Forelimb muscle (tissue), 1 donor: ENCODE results near the gene DCBLD1. TPM values are rescaled to one million over a fixed set of nuclear protein-coding genes. Genes with fewer than 3 reads are reported as not detected.

Experiments
- DNase-seq: peaks from one replicate; pipeline ENCODE4 v3.0.0-alpha.2; 2013; ENCODE audit warnings: low read depth
- polyA plus RNA-seq: library from polyadenylated mRNA; unstranded; fragments of 120-200 nt; gene quantifications from one replicate; pipeline ENCODE4 v1.2.1, GENCODE V29; 2013; ENCODE audit not compliant: insufficient read length

The DCBLD1 gene
- polyA plus RNA-seq, 1 donor = 7.5 TPM

DNA sequence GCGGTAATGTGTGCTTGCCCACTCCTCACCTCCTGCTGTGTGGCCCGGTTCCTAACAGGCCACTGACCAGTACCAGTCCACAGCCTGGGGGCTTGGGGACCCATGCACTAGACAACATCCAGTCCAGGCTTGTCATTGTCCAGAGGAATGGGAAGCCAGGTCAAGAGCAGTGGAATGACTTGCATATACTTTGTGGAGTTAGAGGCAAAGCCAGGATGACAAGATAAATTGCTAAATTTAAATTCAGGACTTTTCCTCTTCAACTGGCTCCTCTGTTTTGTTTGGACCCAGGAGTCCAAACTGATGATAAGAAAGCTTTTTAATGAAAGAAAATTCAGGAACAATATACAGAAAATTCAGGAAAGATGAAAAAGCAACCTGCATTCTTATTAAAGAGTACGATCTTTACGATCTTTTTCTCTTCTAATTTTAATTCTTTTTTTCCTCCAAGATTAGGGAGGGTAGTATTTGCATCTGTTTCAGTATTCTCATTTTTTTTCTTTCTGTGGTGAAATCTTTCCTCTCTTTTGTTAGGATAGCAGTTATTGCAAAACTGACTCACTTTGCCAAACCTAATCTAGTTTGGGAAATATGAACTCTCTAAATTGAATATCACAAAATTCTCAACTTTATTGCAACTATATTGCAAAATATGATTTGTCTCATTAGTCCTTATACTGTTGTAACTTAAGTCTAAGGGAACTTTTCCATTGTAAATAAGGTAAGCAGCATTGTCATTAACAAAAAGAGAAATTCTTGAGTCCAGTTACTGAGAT is 48.2 kb downstream of the DCBLD1 start:
- DNase-seq = no peak

DNA sequence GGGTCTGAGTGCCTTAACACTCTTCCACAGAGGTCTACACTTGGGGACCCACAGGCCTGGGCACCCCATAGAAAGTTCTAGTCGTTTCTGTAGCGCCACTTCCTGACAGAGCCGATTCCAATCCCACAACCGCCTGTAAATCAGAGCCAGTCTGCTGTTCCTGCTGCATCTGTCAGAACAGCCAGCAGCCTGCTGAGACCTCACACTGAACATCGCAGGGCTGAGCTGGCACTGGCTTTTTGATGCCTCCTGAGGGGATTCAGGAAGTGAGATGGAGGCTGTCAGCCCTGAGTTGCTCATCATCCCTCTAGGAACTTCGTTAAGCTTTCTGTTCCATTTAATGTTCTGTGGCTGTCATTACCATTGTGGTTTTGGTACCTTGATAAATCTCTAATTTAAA is 48.9 kb downstream of the DCBLD1 start:
- DNase-seq = no peak

DNA sequence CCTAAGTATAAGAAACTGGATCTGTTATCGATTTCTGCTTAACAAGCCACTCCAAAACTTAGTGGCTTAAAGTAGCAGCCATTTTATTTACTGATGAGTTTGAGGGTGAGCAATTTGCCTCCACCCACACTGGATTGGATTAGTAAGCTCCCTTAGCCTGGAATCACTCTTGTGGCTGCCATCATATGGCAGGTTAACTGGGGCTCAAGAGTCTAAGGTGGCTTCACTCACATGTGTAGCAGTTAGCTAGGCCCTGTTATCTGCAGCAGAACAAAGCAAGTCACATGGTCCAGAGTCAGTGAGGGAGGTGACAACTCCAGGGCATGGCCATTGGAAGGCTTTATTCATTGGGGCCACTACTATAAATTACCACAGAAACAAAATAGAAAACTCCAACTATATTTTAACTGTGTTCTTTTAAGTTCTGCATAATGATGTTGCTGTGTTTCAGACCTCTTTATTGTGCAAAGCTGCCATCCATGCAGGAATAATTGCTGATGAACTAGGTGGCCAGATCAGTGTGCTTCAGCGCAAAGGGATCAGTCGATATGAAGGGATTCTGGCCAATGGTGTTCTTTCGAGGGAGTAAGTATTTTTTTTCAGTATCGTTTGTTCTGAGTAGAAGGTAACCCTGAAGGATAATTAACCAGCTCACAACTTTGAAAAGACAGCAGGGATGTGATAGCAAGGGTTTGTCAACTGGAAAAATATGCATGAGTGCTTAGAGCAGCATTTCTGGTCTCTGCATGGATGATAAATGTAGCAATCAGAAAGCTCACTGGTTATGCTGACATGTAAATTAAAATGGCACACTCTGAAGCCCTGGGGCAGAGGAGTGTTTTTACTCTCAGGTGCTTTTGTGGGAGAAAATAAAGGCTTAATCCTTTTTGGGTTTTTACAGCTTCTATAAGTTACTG is 49.6 kb downstream of the DCBLD1 start:
- DNase-seq = no peak

DNA sequence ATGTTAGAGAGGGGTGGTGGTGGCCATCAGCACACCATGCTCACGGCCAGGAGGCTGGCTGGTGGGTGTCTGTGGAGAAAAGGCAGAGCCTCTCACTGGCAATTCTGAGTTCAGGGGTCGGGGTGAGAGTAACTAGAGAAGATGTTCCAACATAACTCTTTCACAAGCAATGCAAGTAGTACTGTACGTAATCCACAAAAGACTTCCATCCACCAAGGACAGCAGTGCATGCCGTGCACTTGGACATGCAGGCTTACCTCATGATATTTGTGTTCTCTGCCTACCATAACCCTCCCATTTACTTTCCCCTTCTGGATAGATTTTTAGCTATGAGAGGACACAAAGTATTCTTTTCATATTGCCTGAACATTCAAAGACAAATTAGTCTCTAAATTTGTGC is 51.3 kb downstream of the DCBLD1 start:
- no peak for DNase-seq

DNA sequence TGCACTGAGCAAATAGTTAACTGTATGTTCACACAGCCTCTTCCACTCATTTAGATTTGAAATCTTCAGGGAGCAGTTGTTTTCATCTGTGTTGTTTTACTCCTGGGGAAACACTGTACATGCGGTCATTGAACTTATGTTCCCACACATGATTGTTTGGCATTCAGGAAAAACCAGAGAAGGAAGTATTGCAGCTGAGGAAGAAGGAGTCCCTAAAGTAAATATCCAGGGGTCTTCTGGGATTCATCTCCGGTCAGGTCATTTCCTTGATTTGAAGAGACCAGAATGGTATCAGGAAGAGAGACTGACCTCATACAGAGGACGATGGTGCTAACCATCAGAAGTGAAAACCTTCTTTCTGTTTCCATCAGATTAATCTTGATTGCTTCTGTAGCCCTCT is 52.5 kb downstream of the DCBLD1 start:
- DNase-seq = no peak

DNA sequence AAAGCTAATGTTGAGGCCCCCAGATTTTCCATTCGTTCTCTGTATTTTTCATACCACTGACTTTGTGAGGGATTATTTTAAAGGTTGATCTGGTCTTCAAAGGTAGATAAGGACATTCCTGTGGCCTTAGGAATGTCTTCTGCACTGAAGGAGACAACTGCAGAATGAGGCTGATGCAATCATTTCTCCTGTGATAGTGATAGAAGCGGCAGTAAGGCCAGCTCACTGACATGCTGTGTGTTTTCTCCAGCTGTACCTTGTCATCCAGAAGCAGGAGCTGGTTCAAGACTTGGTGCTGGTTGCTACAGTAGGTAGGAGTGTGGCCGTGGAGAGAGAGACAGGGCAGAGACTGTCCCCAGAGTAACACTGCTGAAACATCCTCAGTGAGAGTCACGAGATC is 53.8 kb downstream of the DCBLD1 start:
- no peak for DNase-seq

DNA sequence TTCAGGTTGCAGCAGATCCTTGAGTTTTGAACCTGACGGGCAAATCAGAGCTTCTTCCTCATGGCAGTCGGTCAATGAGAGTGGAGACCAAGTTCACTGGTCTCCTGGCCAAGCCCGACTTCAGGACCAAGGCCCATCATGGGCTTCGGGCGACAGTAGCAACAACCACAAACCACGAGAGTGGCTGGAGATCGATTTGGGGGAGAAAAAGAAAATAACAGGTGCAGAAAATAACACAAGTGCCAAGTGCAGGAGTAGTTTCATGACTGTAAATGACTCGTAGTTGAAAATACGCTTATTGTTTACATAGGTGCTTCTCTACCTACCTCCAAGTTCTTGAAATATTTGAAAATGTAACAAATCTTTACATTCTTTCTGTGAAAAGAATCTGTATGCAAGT is 56.1 kb downstream of the DCBLD1 start:
- no peak for DNase-seq

DNA sequence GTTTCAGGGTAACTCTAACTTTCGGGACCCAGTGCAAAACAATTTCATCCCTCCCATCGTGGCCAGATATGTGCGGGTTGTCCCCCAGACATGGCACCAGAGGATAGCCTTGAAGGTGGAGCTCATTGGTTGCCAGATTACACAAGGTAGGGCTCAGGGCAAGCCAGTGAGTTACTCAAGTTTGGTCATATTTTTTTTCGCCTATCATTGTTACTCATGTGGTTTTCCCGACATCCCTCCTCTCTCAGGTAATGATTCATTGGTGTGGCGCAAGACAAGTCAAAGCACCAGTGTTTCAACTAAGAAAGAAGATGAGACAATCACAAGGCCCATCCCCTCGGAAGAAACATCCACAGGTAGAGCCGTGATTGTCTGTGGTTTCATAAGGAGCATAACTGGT is 58.2 kb downstream of the DCBLD1 start:
- no peak for DNase-seq

DNA sequence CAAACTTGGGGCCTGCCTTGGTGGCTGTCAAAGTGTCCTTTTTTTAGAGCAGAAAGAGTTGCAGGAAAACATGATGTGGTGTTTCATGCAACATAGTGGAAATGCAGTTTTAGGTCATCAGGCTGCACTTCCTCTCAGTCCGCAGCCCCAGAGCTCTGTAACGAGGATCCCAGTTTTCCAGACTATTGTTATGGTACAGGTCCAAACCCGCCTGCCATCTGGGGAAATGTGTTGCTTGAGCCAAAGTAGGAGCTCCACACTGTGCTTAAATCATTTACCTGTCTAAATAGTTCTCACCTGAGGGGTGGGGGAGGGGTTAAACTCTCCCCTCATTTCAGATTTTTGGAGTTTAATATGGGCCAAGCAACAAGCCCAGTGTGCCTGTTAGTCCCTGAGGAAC is 60.0 kb downstream of the DCBLD1 start:
- no peak for DNase-seq

DNA sequence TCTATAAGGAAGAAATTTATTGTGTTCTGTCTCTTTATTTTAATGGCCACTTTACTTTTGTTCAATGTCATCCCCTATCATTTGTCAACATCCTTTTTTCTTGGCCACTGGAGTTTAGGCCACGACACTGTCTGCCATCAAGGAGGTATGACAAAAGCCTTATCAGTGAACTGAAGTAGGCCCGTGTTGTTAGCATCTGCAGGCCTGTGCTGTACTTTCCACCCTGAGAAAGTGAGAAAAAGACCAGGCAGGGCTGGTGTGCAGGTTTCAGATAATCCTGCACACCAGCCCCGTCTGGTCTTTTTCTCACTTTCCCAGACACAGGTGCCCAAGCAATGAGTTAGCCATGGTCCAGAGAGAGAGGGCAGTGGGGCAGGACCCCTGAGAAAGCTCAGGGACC is 62.2 kb downstream of the DCBLD1 start:
- DNase-seq = no peak

DNA sequence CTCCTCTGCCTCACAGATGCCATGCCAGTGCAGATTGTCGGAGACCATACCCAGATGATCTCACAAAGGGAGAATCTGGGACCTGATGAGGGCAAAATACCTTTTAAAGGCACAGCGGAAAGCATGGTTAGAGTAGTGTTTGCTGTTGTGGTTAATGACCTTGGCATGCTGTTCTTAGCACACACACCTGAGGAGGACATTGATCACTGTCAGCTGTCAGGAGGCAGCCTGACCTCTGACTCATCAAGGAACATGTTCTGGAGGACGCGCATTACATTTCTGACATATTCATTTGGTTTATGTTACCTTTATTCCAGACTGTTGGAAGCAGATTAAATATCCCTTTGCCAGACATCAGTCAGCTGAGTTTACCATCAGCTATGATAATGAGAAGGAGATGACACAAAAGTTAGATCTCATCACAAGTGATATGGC is 62.7 kb downstream of the DCBLD1 start:
- no peak for DNase-seq

DNA sequence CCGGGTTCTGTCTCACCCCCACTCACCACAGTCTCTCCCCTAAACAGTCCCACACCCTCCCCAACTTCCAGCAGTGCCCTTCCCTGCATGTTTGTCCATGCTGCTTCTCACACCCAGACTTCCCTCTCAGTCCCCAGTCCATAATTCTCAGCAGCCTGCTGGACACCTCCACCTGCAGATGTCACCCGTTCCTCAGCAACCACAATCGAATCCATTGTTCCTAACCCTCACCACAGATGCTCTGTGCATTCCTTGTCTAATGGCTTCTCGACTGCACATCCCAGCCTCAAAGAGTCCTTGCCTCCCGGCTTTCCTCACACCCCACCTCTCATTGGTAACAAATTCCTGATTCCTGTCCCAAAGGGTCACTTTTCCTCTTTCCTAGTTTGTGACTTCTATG is 64.2 kb downstream of the DCBLD1 start:
- DNase-seq = no peak

DNA sequence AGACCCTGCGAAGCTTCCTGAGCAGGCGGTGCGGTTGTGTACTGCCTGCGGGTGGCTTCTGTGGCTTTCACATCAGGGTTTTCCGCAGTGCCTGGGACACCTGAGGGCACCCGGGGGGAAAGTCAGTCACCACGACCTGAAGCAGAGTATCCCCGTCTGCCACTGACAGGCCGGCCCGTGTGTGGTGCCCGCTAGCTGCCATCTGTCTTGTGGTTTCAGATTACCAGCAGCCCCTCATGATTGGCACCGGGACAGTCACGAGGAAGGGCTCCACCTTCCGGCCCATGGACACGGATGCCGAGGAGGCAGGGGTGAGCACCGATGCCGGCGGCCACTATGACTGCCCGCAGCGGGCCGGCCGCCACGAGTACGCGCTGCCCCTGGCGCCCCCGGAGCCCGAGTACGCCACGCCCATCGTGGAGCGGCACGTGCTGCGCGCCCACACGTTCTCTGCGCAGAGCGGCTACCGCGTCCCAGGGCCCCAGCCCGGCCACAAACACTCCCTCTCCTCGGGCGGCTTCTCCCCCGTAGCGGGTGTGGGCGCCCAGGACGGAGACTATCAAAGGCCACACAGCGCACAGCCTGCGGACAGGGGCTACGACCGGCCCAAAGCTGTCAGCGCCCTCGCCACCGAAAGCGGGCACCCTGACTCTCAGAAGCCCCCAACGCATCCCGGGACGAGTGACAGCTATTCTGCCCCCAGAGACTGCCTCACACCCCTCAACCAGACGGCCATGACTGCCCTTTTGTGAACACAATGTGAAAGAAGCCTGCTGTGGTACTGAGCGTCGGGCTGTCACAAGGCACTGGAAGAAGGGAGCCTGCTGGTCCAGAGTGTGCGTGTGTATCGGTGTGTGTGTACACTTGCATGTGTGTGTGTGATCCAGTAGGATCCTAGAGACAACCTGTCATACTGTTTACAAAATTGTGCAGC is 65.5 kb downstream of the DCBLD1 start:
- no peak for DNase-seq

DNA sequence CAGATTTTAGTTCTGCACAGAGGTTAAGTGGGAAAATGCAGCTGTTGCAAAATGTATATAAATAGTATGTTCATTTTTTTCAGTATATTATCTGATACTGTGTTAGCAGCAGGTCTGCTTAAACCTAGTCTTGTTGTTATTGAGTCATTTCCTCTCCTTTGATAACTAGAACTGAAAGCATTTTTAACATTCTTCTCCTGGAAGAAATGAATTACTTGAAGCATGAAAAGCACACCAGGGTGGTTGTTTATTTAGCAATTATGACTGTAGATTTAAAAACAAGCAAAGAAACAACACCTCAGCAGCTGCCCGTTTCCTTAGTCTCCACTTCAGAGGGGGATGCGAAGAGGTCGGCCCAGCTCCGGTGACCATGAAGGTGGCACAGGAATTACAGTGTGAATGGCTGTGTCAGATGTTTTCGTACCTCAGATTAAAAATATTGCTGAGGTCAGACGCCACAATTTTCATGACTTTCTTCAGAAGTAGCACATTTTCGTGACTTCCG is 66.4 kb downstream of the DCBLD1 start:
- DNase-seq = no peak

DNA sequence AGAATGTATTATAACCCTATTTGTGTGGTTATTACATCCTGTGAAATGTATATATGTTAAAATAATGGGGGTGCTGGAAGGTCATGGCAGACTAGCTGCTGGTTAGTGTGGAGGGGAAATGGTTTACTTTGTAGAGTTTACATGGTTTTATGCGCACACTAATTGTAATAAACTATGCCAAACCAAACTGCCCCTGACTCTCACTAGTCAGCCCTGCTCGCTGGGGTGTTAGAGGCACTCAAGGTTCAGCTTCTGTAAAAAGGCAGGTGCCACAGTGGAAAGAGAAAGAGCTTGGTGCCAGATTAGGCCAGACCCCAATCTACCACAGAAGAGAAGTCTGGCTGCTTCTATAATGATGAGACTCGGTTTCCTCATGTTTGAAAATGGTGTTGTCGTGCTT is 67.1 kb downstream of the DCBLD1 start:
- DNase-seq = no peak

DNA sequence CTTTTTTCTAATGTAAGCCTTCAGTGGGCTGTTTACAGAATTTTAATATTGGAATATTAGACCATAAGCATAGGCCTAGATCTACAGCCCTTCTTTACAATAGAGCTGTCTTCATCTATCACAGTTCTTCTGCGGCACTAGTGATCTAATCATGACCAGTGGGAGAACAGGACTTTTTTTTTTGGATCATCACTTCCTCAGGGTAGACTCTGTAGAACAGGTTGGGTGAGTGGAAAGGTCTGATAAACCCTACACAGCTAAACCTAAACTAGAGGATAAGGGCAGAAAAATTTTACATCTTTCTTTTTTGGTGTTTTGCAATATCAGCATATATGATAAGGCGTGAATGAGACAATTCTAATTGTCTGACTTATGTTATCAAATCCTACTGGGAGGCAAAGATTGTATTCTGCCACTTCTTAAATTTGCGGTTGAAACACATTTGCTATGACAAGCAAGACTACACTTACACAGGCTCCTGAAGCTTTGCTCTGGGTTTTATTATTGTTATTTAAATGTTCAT is 67.7 kb downstream of the DCBLD1 start:
- no peak for DNase-seq

DNA sequence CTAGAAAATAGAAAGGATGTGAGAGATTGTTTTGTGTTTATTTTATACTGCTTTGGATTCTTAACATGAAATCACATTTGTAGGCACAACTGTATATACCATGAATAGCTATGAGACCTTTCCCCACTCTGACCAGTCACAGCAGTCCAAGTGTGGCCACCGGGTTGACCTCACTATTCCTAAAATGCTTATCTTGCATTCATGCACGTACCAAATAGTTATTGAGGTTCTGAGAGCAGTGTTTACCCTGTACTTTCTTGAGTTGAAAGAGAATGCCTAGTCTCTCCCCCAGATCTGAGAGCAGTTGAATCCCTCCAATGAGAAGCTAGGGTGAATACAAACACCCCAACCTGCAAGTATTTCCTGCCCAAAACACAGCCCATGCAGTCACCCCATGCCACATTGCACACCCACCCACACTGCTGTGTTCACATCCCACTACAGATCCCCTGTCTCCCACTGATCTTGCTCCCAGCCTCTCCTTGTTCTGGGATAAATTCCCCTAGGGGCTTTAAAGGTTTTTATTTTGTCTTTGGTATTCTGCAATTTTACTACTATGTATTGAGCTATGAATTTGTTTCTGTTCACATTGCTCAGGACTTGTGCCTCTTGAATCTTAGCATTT is 68.3 kb downstream of the DCBLD1 start:
- no peak for DNase-seq

DNA sequence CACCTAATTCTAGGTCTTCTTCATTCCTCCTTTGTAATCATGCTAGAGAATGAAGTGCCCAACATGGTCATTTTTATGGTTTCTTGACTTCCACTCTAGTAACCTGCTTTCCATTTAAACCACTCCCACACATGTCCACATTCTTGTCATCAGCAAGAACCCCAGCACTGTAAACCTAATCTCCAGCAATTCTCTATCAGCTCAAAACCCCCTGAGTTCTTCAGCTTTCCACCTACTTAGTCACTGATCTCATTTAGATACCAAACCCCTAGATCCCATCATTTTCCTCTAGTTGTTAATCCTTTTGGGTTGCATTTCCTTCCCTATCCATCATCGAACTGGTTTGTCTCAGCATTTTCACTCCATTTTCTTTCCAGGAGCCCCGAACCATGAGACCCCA is 70.1 kb downstream of the DCBLD1 start:
- no peak for DNase-seq

DNA sequence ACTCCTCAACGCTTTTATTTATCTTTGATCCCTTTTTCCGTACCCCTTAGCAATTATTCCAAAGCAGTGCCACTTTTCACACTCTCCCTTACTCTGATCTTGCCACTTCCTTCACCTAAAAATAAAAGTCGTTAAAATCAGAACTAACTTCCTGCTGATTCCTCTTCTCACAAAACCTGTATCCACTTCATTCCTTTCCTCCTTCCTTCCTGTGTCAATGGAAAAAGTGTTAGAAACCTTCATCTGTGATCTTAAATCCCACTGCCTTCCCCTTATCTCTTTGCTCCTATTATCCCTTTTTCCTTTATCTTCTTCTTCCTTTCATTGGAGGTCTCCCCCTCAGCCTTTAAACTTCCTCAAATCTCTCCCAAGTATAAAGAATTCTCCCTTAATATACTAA is 70.7 kb downstream of the DCBLD1 start:
- DNase-seq = no peak

DNA sequence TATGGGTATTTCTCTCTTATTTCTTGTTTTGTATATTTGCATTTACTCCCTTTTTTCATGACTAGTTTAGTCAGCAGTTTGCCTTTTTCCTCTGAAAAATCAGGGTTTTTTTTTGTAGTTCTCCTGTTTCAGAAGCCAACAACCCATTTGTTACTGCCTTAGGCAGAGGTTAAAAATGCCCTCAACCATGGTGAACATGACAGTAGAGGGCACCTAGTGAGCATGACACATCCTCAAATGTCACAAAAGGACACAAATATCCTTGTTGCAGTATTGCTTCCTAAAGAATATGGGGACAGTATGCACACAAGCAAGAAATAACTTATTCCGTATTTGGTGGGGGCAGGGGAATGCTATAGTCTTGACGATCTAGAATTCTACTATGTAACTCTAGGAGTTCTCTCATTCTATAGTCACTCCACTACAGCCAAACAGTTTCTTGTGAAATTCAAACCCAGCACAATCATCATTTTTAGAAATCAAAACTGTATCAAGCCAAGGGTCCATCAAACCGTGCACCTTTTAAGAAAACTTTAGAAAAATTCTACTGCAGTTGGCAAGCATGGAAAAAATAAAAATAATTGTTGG is 72.9 kb downstream of the DCBLD1 start:
- no peak for DNase-seq
